ENCODE measurements around the gene MTG1. TPM values are rescaled to one million over a fixed set of nuclear protein-coding genes. Genes with fewer than 3 reads are reported as not detected.
A peak's percentile ranks its signal among the peaks of the same experiment; 100 is the strongest.
"Not testable (repeated sequence)": the region's sequence is repeated elsewhere in the genome, so short reads cannot be mapped to it uniquely, and the experiment has no call there.

Gene MTG1
- polyA plus RNA-seq, 4 donors = 63.9 to 73.6 (median 67.1) TPM

- no peak for DNase-seq (ENCODE audit: low read depth in 4 of 4, low spot score in 3 of 4)
Observed at GRCh38 chr10:133377025-133377817, 16.7 kb upstream of the MTG1 start.

GRCh38 chr10:133377818-133378250, 16.1 kb upstream of the MTG1 start:
- DNase-seq (ENCODE audit: low read depth in 4 of 4, low spot score in 3 of 4) = no peak

- peak in 2 of 4 donors; percentile 48 to 65 for DNase-seq (ENCODE audit: low read depth in 4 of 4, low spot score in 3 of 4)
Observed at GRCh38 chr10:133378251-133379096, 15.5 kb upstream of the MTG1 start.

GRCh38 chr10:133379152-133379800, 14.7 kb upstream of the MTG1 start, which contains the start of gene PAOX:
Gene PAOX, plus strand, starts transcription at chr10:133379262. Its CDS starts 55 bp downstream, at chr10:133379317.
- DNase-seq (ENCODE audit: low read depth in 4 of 4, low spot score in 3 of 4) = peak in 1 of 4 donors; percentile 48

- DNase-seq (ENCODE audit: low read depth in 4 of 4, low spot score in 3 of 4) = no peak
Observed at GRCh38 chr10:133379801-133380666, 13.9 kb upstream of the MTG1 start.

- no peak for DNase-seq (ENCODE audit: low read depth in 4 of 4, low spot score in 3 of 4)
Observed at GRCh38 chr10:133381036-133381435, 12.9 kb upstream of the MTG1 start.

- DNase-seq (ENCODE audit: low read depth in 4 of 4, low spot score in 3 of 4) = no peak
Observed at GRCh38 chr10:133383551-133383950, 10.4 kb upstream of the MTG1 start.

- no peak for DNase-seq (ENCODE audit: low read depth in 4 of 4, low spot score in 3 of 4)
Observed at GRCh38 chr10:133384071-133384470, 9.9 kb upstream of the MTG1 start.

GRCh38 chr10:133385214-133385613, 8.7 kb upstream of the MTG1 start:
- DNase-seq (ENCODE audit: low read depth in 4 of 4, low spot score in 3 of 4) = no peak

- not testable (repeated sequence) for DNase-seq (ENCODE audit: low read depth in 4 of 4, low spot score in 3 of 4)
Observed at GRCh38 chr10:133386951-133387350, 7.0 kb upstream of the MTG1 start.

GRCh38 chr10:133388236-133388972, 5.6 kb upstream of the MTG1 start:
- DNase-seq (ENCODE audit: low read depth in 4 of 4, low spot score in 3 of 4) = no peak

- DNase-seq (ENCODE audit: low read depth in 4 of 4, low spot score in 3 of 4) = no peak
Observed at GRCh38 chr10:133388973-133389818, 4.8 kb upstream of the MTG1 start.

GRCh38 chr10:133390597-133391248, 3.2 kb upstream of the MTG1 start:
- no peak for DNase-seq (ENCODE audit: low read depth in 4 of 4, low spot score in 3 of 4)

- DNase-seq (ENCODE audit: low read depth in 4 of 4, low spot score in 3 of 4) = no peak
Observed at GRCh38 chr10:133391249-133391635, 2.7 kb upstream of the MTG1 start.

GRCh38 chr10:133391761-133392518, 2.0 kb upstream of the MTG1 start:
- DNase-seq (ENCODE audit: low read depth in 4 of 4, low spot score in 3 of 4) = no peak

- no peak for DNase-seq (ENCODE audit: low read depth in 4 of 4, low spot score in 3 of 4)
Observed at GRCh38 chr10:133393401-133394063, 425 bp upstream of the MTG1 start.

- no peak for DNase-seq (ENCODE audit: low read depth in 4 of 4, low spot score in 3 of 4)
Observed at GRCh38 chr10:133394801-133395221, 854 bp downstream of the MTG1 start.
